ENCODE measurements around the gene SEL1L3. TPM values are rescaled to one million over a fixed set of nuclear protein-coding genes. Genes with fewer than 3 reads are reported as not detected.

Gene SEL1L3
- total RNA-seq, 1 experiment from 2014 or later: 48.3 TPM

GRCh38 chr4:25805255-25805860, 57.4 kb downstream of the SEL1L3 start:
- Histone ChIP-seq H2AFZ (ENCODE audit: low read length) (no peak overlapping the region), H3K23me2 (ENCODE audit: insufficient read length, low read depth, low read length, poor library complexity, severe bottlenecking) (no peaks in the 10 kb centered on the region), H3K4me1 (ENCODE audit: insufficient read depth, low read length) (peaks cover 6% of the 10 kb centered on the region; the same call in 1 of the 2 replicates), H2BK12ac (ENCODE audit: insufficient read length, low read depth, low read length) (no peak overlapping the region), H3K9me3 (ENCODE audit: control insufficient read depth, low read depth, low read length) (no peaks in the 10 kb centered on the region), H3K9ac (ENCODE audit: extremely low read depth, insufficient read length, low read length) (no peak overlapping the region), H3K18ac (ENCODE audit: insufficient read length, low read depth, low read length) (no peak overlapping the region), H3K79me2 (ENCODE audit: insufficient read depth, low read length) (no peaks in the 10 kb centered on the region), H3K27me3 (ENCODE audit: insufficient read depth, low read length) (peaks cover 2% of the 10 kb centered on the region; the same call in 1 of the 2 replicates), H4K20me1 (ENCODE audit: control insufficient read depth, insufficient read depth, insufficient read length) (no peaks in the 10 kb centered on the region), H3K27ac (ENCODE audit: insufficient read length, low read depth, low read length) (no peak overlapping the region), H3K4me2 (ENCODE audit: insufficient read depth, insufficient read length, low read length) (no peak overlapping the region), H2BK15ac (ENCODE audit: low read depth, low read length) (no peak overlapping the region), H3K23ac (ENCODE audit: insufficient read length, low read depth, low read length) (no peak overlapping the region), H3K79me1 (ENCODE audit: insufficient read depth, low read depth, low read length, poor library complexity, severe bottlenecking) (no peaks in the 10 kb centered on the region), H2AK5ac (ENCODE audit: insufficient read length, low read length) (no peak overlapping the region), H4K91ac (ENCODE audit: insufficient read length, low read depth, low read length) (no peak overlapping the region), H4K8ac (replicated peaks; ENCODE audit: insufficient read length, low read depth, low read length) (no peak overlapping the region), H2BK5ac (ENCODE audit: insufficient read length, low read length) (no peak overlapping the region), H3K56ac (ENCODE audit: insufficient read length, low read depth, low read length) (no peak overlapping the region), H2BK20ac (ENCODE audit: low read depth, low read length, poor library complexity, severe bottlenecking) (no peak overlapping the region), H3K14ac (ENCODE audit: insufficient read depth, low read length) (no peak overlapping the region), H4K5ac (ENCODE audit: insufficient read length, low read depth, low read length) (no peak overlapping the region), H2BK120ac (ENCODE audit: low read depth, low read length, poor library complexity, severe bottlenecking) (no peak overlapping the region), H3K4ac (ENCODE audit: low read depth, low read length) (no peak overlapping the region), H3T11ph (ENCODE audit: low read length) (no peak overlapping the region)
- TF ChIP-seq CTCF (conservative IDR thresholded peaks at IDR 0.05): no peak
- peaks cover 6% of the 10 kb centered on the region for H3K27me3 Mint-ChIP-seq (ENCODE audit: low read depth)
- no CpG with 5 or more reads among the region's 6 CpGs for WGBS (ENCODE audit: extremely low coverage, insufficient read length, low lambda C conversion rate)
- H3K4me3 Mint-ChIP-seq: no peak overlapping the region
- DNase-seq: no peak
- H3K4me1 Mint-ChIP-seq: peaks cover 31 to 38% of the 10 kb centered on the region in 2 experiments
- H3K36me3 Mint-ChIP-seq (ENCODE audit: insufficient read depth in 1 of 3, low read depth in 3 of 3): peaks cover 21 to 43% (median 36%) of the 10 kb centered on the region in 3 experiments
- peak overlapping the region in 1 of 3 experiments; percentile 83; a peak in 1 of 7 replicates for H3K27ac Mint-ChIP-seq
- no peaks in the 10 kb centered on the region for H3K9me3 Mint-ChIP-seq

Measured in H9 (cell line).